Sigmoid colon (tissue), 4 donors: ENCODE data around the gene ATP6V1C2.

Experiments
- EP300 ChIP-seq, 4 donors: sonication (generic); formaldehyde crosslinking; IDR thresholded peaks; one replicate each; pipeline ENCODE4 v1.6.1; 2017; ENCODE audit warnings: antibody characterized with exemption in 4 of 4
- POLR2A ChIP-seq, 2 donors: fragments of 450-650 bp; IDR thresholded peaks; one replicate each; pipeline ENCODE4 v1.6.1; 2016; ENCODE audit warnings: antibody characterized with exemption in 2 of 2, mild to moderate bottlenecking in 2 of 2, moderate library complexity in 2 of 2
- POLR2AphosphoS5 ChIP-seq, 4 donors: sonication (generic); formaldehyde crosslinking; IDR thresholded peaks; one replicate each; pipeline ENCODE4 v1.6.1; 2017; ENCODE audit warnings: antibody characterized with exemption in 4 of 4
- TF ChIP-seq, protein P1 (sequence below), 4 experiments: fragments of 450-650 bp in 3 of 4; fragments of 200-600 bp in 1 of 4; IDR thresholded peaks; one replicate each; pipeline ENCODE4 v1.5.1; 2016 to 2019; ENCODE audit warnings: antibody characterized with exemption in 4 of 4, mild to moderate bottlenecking in 3 of 4, moderate library complexity in 2 of 4

- TF ChIP-seq, protein P1, sequence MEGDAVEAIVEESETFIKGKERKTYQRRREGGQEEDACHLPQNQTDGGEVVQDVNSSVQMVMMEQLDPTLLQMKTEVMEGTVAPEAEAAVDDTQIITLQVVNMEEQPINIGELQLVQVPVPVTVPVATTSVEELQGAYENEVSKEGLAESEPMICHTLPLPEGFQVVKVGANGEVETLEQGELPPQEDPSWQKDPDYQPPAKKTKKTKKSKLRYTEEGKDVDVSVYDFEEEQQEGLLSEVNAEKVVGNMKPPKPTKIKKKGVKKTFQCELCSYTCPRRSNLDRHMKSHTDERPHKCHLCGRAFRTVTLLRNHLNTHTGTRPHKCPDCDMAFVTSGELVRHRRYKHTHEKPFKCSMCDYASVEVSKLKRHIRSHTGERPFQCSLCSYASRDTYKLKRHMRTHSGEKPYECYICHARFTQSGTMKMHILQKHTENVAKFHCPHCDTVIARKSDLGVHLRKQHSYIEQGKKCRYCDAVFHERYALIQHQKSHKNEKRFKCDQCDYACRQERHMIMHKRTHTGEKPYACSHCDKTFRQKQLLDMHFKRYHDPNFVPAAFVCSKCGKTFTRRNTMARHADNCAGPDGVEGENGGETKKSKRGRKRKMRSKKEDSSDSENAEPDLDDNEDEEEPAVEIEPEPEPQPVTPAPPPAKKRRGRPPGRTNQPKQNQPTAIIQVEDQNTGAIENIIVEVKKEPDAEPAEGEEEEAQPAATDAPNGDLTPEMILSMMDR (IDR thresholded peaks at IDR 0.05), result no peak
- TF ChIP-seq POLR2AphosphoS5 (IDR thresholded peaks at IDR 0.05) (no peak), POLR2A (IDR thresholded peaks at IDR 0.05) (no peak), EP300 (IDR thresholded peaks at IDR 0.05) (no peak)
Observed at GRCh38 chr2:10792001-10792634, 70.7 kb downstream of the ATP6V1C2 start.
